ENCODE data around the gene STK26.
"Not testable (repeated sequence)": the region's sequence is repeated elsewhere in the genome, so short reads cannot be mapped to it uniquely, and the experiment has no call there.

The STK26 gene

GRCh38 chrX:132037479-132037993 lies 14.4 kb downstream of the STK26 start:
- no peak for DNase-seq (ENCODE audit: low read depth in 2 of 2)

- no peak for DNase-seq (ENCODE audit: low read depth in 2 of 2)
These were observed 17.0 kb downstream of the STK26 start for GRCh38 chrX:132040066-132040465.

DNA sequence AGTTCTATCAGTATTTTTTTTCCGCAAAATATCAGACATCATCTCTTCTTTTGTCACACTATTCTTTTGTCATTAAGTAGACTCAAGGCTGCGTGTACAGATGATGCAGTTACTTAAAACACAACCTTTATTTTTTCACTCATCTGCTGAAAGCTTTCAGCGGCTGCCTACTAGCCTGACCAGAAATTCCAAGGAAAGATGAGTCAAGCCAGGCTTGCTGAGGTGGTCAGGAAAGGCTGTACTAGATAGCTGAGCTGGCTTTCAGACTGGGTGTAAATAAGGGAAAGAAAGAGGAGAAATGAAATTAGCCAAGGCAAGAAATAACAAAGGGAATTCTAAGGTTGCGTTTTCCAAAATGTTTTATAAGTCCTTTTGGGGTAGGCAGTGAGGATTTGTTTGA lies 17.9 kb downstream of the STK26 start:
- no peak for DNase-seq (ENCODE audit: low read depth in 2 of 2)

DNA sequence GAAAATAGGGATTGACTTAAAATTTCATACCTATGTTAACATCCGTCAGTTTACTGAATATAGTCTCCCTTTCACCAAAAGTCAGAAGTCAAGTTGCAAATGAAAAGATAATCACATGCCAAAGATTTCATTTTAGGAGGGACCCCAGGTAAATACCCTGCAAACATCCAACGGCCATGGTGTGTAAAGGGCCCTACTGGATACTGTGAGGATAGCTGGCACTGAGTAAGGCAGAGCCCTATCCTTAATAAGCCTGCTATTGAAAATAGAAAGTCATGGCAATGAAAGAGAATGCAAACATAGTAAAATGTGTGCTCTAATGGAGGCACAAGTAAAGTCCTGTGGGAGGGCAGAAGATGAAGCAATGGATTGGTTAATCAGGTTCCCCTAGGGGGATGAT lies 20.9 kb downstream of the STK26 start:
- no peak for DNase-seq (ENCODE audit: low read depth in 2 of 2)

DNA sequence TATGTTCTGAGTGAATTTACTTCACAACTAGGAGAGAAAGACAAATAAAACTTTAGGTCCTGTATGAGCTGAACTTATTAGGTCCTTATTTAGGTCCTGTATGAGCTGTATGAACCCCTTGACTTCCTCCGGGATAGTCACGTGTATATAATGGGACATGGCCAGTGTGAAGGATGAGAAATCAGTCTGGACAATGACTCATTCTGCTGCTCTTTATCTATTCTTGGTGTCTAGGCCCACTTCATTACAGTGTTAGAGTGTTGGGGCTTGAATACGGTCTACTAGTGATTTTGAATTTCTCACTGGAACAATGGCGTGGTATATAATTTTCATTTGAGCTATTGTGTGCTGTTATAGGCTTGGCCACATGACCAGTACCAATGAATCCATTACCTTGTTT lies 21.9 kb downstream of the STK26 start:
- no peak for DNase-seq (ENCODE audit: low read depth in 2 of 2)

DNA sequence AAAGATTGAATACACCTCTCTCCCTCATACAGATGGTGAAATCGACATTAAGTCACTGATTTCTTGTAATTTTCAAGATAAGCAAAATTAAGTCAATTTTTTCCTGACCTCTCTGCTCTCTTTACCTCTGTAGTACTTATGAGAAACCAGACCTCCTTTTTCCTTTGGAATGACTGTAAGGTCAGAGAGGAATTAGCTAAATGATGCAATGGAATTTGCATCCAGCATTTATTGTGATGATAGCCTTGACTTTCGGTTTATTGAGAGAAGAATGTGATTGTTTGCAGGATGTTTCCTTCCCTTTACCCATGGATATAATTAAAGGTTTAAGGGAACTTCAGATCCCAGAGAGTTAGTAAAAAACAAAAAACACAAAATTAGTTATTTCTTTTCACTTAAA lies 22.4 kb downstream of the STK26 start:
- no peak for DNase-seq (ENCODE audit: low read depth in 2 of 2)

DNA sequence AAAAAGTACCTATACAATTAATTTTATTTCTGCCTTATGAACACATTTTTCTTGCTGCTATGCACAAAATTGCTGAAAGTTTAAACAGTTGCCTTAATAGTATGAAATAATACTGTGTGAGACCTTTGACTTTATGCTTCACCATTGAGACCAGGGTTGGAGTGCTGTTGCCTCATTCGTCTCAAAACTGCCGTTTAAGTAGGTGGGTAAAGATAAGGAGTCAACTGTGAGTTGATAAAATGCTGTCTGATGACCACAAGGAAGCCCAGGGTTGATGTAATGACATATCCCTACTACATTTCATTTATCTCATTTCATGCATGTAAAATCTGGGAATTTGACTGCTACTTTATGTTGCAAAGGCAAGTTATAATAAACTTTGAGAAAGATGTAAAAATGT lies 23.4 kb downstream of the STK26 start:
- no peak for DNase-seq (ENCODE audit: low read depth in 2 of 2)

DNA sequence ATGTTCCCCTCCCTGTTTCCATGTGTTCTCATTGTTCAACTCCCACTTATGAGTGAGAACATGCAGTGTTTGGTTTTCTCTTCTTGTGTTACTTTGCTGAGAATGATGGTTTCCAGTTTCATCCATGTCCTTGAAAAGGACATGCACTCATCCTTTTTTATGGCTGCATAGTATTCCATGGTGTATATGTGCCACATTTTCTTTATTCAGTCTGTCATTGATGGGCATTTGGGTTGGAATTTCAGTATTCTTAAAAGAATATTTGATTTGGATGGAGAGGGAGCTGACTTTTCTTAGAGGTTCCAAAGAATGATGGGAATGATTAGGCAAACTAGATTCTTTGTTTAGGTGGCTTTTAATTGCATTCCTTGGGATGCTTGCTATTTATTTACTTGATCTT lies 28.7 kb downstream of the STK26 start:
- not testable (repeated sequence) for DNase-seq (ENCODE audit: low read depth in 2 of 2)

GRCh38 chrX:132058050-132058449 lies 34.9 kb downstream of the STK26 start:
- DNase-seq (ENCODE audit: low read depth in 2 of 2): no peak

DNA sequence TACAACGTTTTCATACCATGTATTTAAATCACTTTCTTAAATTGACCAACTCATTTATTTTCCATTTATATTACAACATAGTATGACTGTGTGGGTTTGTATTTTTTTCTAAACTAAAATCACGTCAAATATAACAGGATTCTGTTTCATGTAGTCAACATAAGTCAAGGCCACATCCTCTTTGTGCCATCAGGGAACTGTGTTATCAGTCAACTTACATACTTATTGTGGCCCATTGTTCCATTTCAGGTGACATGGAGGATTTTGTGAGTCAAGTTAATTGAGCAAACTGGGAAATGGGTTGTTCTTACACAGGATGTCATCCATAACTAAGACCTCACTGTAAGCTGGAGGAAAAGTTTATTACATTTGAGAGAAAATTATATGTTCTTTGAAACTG lies 35.9 kb downstream of the STK26 start:
- no peak for DNase-seq (ENCODE audit: low read depth in 2 of 2)

DNA sequence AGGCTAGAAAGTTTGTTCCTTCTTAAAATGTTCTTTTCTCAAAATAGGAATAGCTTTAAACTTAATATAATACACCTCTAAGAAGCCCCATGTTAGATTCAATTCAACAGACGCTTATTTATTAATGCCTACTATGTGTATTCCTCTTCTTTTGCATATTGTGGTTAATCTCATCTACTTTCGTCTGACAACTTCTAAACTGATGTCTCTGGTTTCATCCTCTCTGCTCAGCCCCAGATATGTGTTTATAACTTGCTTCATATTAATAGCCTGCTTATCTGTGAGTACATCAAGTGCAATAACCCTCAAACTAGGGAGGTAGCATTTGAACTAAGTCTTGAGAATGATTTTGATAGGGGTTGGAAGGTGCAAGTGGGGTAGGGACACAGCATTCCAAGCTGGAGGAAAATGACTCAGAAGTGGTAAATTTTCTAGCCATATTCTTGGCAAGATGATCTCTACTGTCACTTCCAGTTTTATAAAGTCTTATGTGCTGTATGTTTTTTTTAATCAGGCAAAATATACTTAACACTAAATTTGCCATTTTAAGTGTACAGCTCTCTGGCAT lies 37.0 kb downstream of the STK26 start:
- DNase-seq (ENCODE audit: low read depth in 2 of 2): no peak

GRCh38 chrX:132063334-132063733 lies 40.2 kb downstream of the STK26 start:
- DNase-seq (ENCODE audit: low read depth in 2 of 2): no peak

GRCh38 chrX:132063862-132064261 lies 40.8 kb downstream of the STK26 start:
- DNase-seq (ENCODE audit: low read depth in 2 of 2): no peak

GRCh38 chrX:132068405-132068804 lies 45.3 kb downstream of the STK26 start:
- DNase-seq (ENCODE audit: low read depth in 2 of 2): no peak

GRCh38 chrX:132071254-132071653 lies 48.2 kb downstream of the STK26 start:
- no peak for DNase-seq (ENCODE audit: low read depth in 2 of 2)

DNA sequence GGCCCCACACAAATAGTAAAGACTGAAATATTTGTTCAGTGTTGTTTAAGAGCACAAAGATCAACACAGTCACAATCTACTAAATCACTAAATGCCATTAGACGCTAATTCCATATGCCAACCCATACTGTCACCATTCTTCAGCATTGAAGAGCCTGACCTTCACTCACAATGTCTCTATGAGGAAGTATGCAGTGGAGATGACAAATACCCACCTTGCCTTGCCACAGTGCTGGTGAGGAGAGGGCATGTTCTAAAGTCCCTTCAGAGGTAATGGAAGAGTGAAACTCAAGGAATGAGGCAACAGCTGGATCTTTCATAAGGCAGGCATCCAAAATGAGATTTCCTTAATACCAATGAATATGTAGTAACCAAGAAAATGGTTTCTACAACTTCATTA lies 54.3 kb downstream of the STK26 start:
- DNase-seq (ENCODE audit: low read depth in 2 of 2): no peak

DNA sequence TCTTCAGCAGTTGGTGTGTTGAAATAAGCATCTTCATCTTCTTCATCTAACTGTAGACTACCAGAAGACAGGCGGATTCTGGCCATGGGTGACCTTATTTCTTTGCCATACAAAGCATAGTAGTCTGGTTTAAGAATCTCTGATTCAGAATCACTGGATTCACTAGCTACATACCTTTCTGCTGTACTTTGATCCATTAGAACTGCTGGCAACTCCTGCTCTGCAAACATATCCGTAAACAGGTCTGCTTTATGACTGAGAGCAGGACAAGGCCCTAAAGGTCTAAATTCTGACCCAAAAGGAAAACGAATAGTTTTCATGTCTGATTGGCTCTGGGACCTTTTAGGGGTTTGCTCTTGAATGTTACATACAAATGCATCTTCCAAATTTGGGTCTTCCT lies 54.8 kb downstream of the STK26 start:
- no peak for DNase-seq (ENCODE audit: low read depth in 2 of 2)

DNA sequence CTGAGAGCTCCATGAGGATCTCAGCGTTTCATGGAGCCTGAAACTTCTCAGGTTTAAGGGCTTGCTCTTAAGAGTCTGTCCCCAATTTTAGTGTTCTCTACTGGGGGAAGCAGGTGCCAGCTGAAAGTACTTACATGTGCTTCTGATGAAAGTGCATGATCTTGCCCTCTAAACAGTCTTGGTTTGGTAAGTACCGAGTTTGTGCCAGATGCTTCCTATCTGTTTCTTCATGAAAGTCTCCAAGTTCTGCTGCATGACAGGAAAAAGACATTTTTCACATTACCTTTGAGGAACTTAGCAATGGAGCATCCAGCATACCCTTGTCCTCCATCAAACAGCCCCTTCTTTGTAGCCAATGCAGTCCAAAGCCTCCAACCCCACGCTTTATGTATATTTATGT lies 62.7 kb downstream of the STK26 start:
- no peak for DNase-seq (ENCODE audit: low read depth in 2 of 2)

DNA sequence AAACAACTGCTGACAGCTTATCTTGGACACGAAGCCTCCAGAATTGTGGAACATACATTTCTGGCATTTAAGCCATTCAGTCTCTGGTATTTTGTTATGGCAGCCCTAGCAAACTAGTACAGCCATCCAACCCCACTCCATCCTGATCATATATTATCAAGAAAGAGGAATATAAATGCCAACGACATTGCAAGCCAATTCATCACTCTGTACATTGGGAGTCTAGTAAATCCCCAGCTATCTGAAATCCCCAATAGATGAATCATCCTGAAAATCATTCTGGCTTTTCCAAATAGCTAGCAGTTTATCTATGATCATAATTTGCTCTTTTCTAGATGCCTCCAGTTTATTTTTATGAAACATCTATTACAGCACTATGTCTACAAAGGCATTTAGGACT lies 63.6 kb downstream of the STK26 start:
- DNase-seq (ENCODE audit: low read depth in 2 of 2): peak; percentile 36 to 40

DNA sequence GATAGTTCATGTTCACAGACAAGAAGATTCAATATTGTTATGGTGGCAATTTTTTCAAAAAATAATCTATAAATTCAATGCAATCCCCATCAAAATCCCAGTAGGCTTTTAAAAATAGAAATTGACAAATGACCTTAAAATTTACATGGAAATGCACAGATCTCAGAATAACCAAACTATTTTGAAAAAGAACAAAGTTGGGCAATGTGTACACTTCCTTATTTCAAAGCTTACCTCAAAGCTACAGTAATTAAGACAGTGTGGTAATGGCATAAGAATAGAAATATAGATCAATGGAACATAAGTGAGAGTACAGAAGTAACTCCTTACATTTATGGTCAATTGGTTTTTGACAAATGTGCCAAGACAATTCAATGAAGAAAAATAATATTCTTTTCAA lies 65.8 kb downstream of the STK26 start:
- no peak for DNase-seq (ENCODE audit: low read depth in 2 of 2)

- no peak for DNase-seq (ENCODE audit: low read depth in 2 of 2)
These were observed 67.5 kb downstream of the STK26 start for GRCh38 chrX:132090403-132091159.

GRCh38 chrX:132092439-132093065 lies 69.5 kb downstream of the STK26 start:
- DNase-seq (ENCODE audit: low read depth in 2 of 2): no peak

GRCh38 chrX:132093239-132093860 lies 70.2 kb downstream of the STK26 start:
- no peak for DNase-seq (ENCODE audit: low read depth in 2 of 2)
